Measurements from ENCODE around the gene UTS2B.

Gene UTS2B

GRCh38 chr3:191357909-191358308 is 27.6 kb upstream of the UTS2B start:
- no peak overlapping the region for H3K4me3 ChIP-seq (replicated peaks; ENCODE audit: low read depth, low read length)
- no peaks in the 10 kb centered on the region for H3K27me3 ChIP-seq (replicated peaks; ENCODE audit: control insufficient read depth, insufficient read depth, low read length)
- DNase-seq (ENCODE audit: extremely low read depth, insufficient read length) = no peak
- H3K36me3 ChIP-seq (ENCODE audit: control insufficient read depth, insufficient read depth, low read length) = peaks cover 4% of the 10 kb centered on the region
- TF ChIP-seq CTCF (IDR thresholded peaks at IDR 0.05; ENCODE audit: insufficient read depth, low read length, poor library complexity, severe bottlenecking) = no peak

GRCh38 chr3:191356631-191357439 is 26.5 kb upstream of the UTS2B start:
- no peak for DNase-seq (ENCODE audit: extremely low read depth, insufficient read length)
- Histone ChIP-seq H3K4me3 (replicated peaks; ENCODE audit: low read depth, low read length) (no peak overlapping the region), H3K36me3 (ENCODE audit: control insufficient read depth, insufficient read depth, low read length) (peaks cover 4% of the 10 kb centered on the region), H3K27me3 (replicated peaks; ENCODE audit: control insufficient read depth, insufficient read depth, low read length) (no peaks in the 10 kb centered on the region)
- TF ChIP-seq CTCF (IDR thresholded peaks at IDR 0.05; ENCODE audit: insufficient read depth, low read length, poor library complexity, severe bottlenecking) = no peak

GRCh38 chr3:191355406-191355805 is 25.1 kb upstream of the UTS2B start:
- H3K36me3 ChIP-seq (ENCODE audit: control insufficient read depth, insufficient read depth, low read length) = peaks cover 2% of the 10 kb centered on the region; the same call in 1 of the 2 replicates
- H3K4me3 ChIP-seq (replicated peaks; ENCODE audit: low read depth, low read length) = peak overlapping the region; percentile 4; the same call in 1 of the 2 replicates
- no peaks in the 10 kb centered on the region for H3K27me3 ChIP-seq (replicated peaks; ENCODE audit: control insufficient read depth, insufficient read depth, low read length)
- TF ChIP-seq CTCF (IDR thresholded peaks at IDR 0.05; ENCODE audit: insufficient read depth, low read length, poor library complexity, severe bottlenecking) = no peak
- peak; percentile 59 for DNase-seq (ENCODE audit: extremely low read depth, insufficient read length)

- H3K27me3 ChIP-seq (replicated peaks; ENCODE audit: control insufficient read depth, insufficient read depth, low read length) = no peaks in the 10 kb centered on the region
- DNase-seq (ENCODE audit: extremely low read depth, insufficient read length) = no peak
- TF ChIP-seq CTCF (IDR thresholded peaks at IDR 0.05; ENCODE audit: insufficient read depth, low read length, poor library complexity, severe bottlenecking) = no peak
- H3K36me3 ChIP-seq (ENCODE audit: control insufficient read depth, insufficient read depth, low read length) = peaks cover 2% of the 10 kb centered on the region; the same call in 1 of the 2 replicates
- H3K4me3 ChIP-seq (replicated peaks; ENCODE audit: low read depth, low read length) = no peak overlapping the region
These were observed 22.9 kb upstream of the UTS2B start for GRCh38 chr3:191353022-191353777.

- Histone ChIP-seq H3K27me3 (replicated peaks; ENCODE audit: control insufficient read depth, insufficient read depth, low read length) (no peaks in the 10 kb centered on the region), H3K36me3 (ENCODE audit: control insufficient read depth, insufficient read depth, low read length) (no peaks in the 10 kb centered on the region), H3K4me3 (replicated peaks; ENCODE audit: low read depth, low read length) (no peak overlapping the region)
- no peak for TF ChIP-seq CTCF (IDR thresholded peaks at IDR 0.05; ENCODE audit: insufficient read depth, low read length, poor library complexity, severe bottlenecking)
- no peak for DNase-seq (ENCODE audit: extremely low read depth, insufficient read length)
These were observed 21.7 kb upstream of the UTS2B start for GRCh38 chr3:191352014-191352413.
